Measurements from ENCODE around the gene ZBTB18. TPM values are rescaled to one million over a fixed set of nuclear protein-coding genes. Genes with fewer than 3 reads are reported as not detected.

The ZBTB18 gene
- total RNA-seq, 4 donors from 2014 or later, result 6.9 to 10.3 (median 8.9) TPM

- no peak for TF ChIP-seq POLR2A (IDR thresholded peaks at IDR 0.05)
- no peaks in the 10 kb centered on the region for H3K36me3 ChIP-seq
- 85 to 86% methylated on average over 9 of the region's 9 CpGs for WGBS, 2 donors
- H3K4me3 ChIP-seq, result no peak overlapping the region
- H3K9me3 ChIP-seq, result no peaks in the 10 kb centered on the region
- H3K4me1 ChIP-seq, result no peaks in the 10 kb centered on the region
- H3K27ac ChIP-seq, result no peak overlapping the region
- no peak for DNase-seq (ENCODE audit: low spot score in 2 of 2)
- H3K27me3 ChIP-seq, result no peaks in the 10 kb centered on the region
These were observed 28.1 kb upstream of the ZBTB18 start for GRCh38 chr1:244022864-244023440.

- DNase-seq (ENCODE audit: low spot score in 2 of 2), result no peak
- H3K4me3 ChIP-seq, result no peak overlapping the region
- H3K4me1 ChIP-seq, result no peaks in the 10 kb centered on the region
- no peak overlapping the region for H3K27ac ChIP-seq
- no peaks in the 10 kb centered on the region for H3K36me3 ChIP-seq
- no peaks in the 10 kb centered on the region for H3K27me3 ChIP-seq
- H3K9me3 ChIP-seq, result no peaks in the 10 kb centered on the region
- WGBS, 2 donors, result 85 to 88% methylated on average over 17 of the region's 17 CpGs
- TF ChIP-seq POLR2A (IDR thresholded peaks at IDR 0.05), result no peak
- no peak for TF ChIP-seq EP300 (IDR thresholded peaks at IDR 0.05)
- TF ChIP-seq CTCF (IDR thresholded peaks at IDR 0.05), result no peak
These were observed 23.5 kb upstream of the ZBTB18 start for GRCh38 chr1:244027491-244028145.

GRCh38 chr1:244028701-244029100 lies 22.4 kb upstream of the ZBTB18 start:
- H3K27me3 ChIP-seq, result peaks cover 0 to 2% of the 10 kb centered on the region in 2 donors
- no peak overlapping the region for H3K4me3 ChIP-seq
- no peak for DNase-seq (ENCODE audit: low spot score in 2 of 2)
- TF ChIP-seq EP300 (IDR thresholded peaks at IDR 0.05) (no peak), CTCF (IDR thresholded peaks at IDR 0.05) (no peak)
- WGBS, 2 donors, result 79 to 80% methylated on average over 3 of the region's 3 CpGs
- H3K9me3 ChIP-seq, result no peaks in the 10 kb centered on the region
- H3K36me3 ChIP-seq, result no peaks in the 10 kb centered on the region
- H3K4me1 ChIP-seq, result no peaks in the 10 kb centered on the region
- H3K27ac ChIP-seq, result no peak overlapping the region

- Histone ChIP-seq H3K9me3 (no peaks in the 10 kb centered on the region), H3K4me1 (no peaks in the 10 kb centered on the region), H3K27ac (no peak overlapping the region), H3K27me3 (peaks cover 0 to 5% of the 10 kb centered on the region in 2 donors), H3K4me3 (no peak overlapping the region), H3K36me3 (no peaks in the 10 kb centered on the region)
- TF ChIP-seq EP300 (IDR thresholded peaks at IDR 0.05) (no peak), CTCF (IDR thresholded peaks at IDR 0.05) (no peak), POLR2A (IDR thresholded peaks at IDR 0.05) (no peak)
- no peak for DNase-seq (ENCODE audit: low spot score in 2 of 2)
- WGBS, 2 donors, result 56 to 58% methylated on average over 3 of the region's 3 CpGs
These were observed 22.0 kb upstream of the ZBTB18 start for GRCh38 chr1:244029124-244029523.

GRCh38 chr1:244030481-244031040 lies 20.5 kb upstream of the ZBTB18 start:
- Histone ChIP-seq H3K36me3 (no peaks in the 10 kb centered on the region), H3K9me3 (no peaks in the 10 kb centered on the region), H3K27me3 (peaks cover 0 to 5% of the 10 kb centered on the region in 2 donors), H3K4me1 (no peaks in the 10 kb centered on the region), H3K27ac (no peak overlapping the region), H3K4me3 (no peak overlapping the region)
- WGBS, 2 donors, result 85 to 86% methylated on average over 13 of the region's 13 CpGs
- TF ChIP-seq POLR2A (IDR thresholded peaks at IDR 0.05) (no peak), CTCF (IDR thresholded peaks at IDR 0.05) (no peak), EP300 (IDR thresholded peaks at IDR 0.05) (no peak)
- DNase-seq (ENCODE audit: low spot score in 2 of 2), result no peak
